Measurements from ENCODE around the gene EML1.

Gene EML1

DNA sequence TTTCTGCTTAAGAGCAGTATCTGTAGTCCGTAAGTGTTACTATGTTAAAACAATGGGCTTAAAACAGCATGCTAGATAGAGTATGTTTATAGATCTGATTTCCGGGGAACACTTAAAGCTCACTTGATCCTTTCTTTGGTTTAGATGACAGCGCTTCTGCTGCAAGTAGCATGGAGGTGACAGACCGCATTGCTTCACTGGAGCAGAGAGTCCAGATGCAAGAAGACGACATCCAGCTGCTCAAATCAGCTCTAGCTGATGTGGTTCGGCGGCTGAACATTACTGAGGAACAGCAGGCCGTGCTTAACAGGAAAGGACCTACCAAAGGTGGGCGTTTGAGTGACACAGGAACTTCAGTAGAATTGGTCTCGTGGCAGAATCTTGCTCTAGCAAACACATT lies 57.5 kb downstream of the EML1 start:
- no peaks in the 10 kb centered on the region for H3K36me3 ChIP-seq
- H3K9me3 ChIP-seq = no peaks in the 10 kb centered on the region
- H3K27me3 ChIP-seq = peaks cover 34% of the 10 kb centered on the region
- no peak overlapping the region for H3K4me3 ChIP-seq (ENCODE audit: low read depth in 1 of 2, low read length in 1 of 2)
- no peak overlapping the region for H3K27ac ChIP-seq
- TF ChIP-seq, protein P1, sequence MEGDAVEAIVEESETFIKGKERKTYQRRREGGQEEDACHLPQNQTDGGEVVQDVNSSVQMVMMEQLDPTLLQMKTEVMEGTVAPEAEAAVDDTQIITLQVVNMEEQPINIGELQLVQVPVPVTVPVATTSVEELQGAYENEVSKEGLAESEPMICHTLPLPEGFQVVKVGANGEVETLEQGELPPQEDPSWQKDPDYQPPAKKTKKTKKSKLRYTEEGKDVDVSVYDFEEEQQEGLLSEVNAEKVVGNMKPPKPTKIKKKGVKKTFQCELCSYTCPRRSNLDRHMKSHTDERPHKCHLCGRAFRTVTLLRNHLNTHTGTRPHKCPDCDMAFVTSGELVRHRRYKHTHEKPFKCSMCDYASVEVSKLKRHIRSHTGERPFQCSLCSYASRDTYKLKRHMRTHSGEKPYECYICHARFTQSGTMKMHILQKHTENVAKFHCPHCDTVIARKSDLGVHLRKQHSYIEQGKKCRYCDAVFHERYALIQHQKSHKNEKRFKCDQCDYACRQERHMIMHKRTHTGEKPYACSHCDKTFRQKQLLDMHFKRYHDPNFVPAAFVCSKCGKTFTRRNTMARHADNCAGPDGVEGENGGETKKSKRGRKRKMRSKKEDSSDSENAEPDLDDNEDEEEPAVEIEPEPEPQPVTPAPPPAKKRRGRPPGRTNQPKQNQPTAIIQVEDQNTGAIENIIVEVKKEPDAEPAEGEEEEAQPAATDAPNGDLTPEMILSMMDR (IDR thresholded peaks at IDR 0.05) = no peak
- H3K4me1 ChIP-seq (ENCODE audit: control insufficient read depth in 1 of 2, insufficient read depth in 1 of 2, low read depth in 1 of 2, low read length in 1 of 2) = no peaks in the 10 kb centered on the region

DNA sequence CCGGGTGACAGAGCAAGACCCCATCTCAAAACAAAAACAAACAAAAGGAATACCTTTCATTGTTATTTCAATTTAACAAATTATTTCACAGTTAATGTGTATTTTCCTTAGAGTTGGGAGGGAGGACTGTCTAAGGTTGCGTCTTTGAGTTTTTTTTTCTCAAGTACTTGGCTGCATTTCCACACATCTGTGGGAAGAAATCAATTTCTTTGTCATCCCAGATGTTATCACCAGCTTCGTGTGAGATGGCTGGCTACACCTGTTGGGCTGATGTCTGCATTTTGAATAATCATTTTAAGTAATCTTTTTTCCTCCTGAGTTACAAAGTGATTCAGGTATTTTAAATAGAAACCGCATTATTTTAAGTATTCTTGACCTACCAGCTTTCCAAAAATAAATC lies 59.4 kb downstream of the EML1 start:
- no peak overlapping the region for H3K4me3 ChIP-seq (ENCODE audit: low read depth in 1 of 2, low read length in 1 of 2)
- H3K36me3 ChIP-seq = no peaks in the 10 kb centered on the region
- H3K27me3 ChIP-seq = peaks cover 44% of the 10 kb centered on the region
- TF ChIP-seq, protein P1 (IDR thresholded peaks at IDR 0.05) = no peak
- no peaks in the 10 kb centered on the region for H3K4me1 ChIP-seq (ENCODE audit: control insufficient read depth in 1 of 2, insufficient read depth in 1 of 2, low read depth in 1 of 2, low read length in 1 of 2)
- no peaks in the 10 kb centered on the region for H3K9me3 ChIP-seq
- H3K27ac ChIP-seq = no peak overlapping the region

DNA sequence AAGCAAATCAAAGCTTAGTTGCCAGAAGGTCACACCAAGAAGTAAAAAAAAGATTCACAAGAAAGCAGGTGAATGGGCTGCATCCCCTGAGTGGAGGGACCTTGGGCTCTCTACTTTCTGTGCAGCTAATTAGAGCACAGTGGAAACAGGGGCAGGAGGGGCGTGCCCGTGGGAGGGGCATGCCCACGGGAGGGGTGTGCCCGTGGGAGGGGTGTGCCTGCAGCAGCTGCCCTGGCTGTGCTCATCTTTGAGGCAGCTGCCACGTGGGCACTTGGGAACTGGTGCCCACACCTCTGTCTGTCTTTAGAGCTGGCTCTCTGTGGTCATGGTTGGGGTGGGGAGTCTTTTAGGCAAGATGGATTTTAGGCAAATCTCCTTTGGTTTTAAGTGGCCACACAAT lies 60.0 kb downstream of the EML1 start:
- no peak overlapping the region for H3K27ac ChIP-seq
- no peaks in the 10 kb centered on the region for H3K4me1 ChIP-seq (ENCODE audit: control insufficient read depth in 1 of 2, insufficient read depth in 1 of 2, low read depth in 1 of 2, low read length in 1 of 2)
- TF ChIP-seq, protein P1 (IDR thresholded peaks at IDR 0.05) = no peak
- H3K9me3 ChIP-seq = no peaks in the 10 kb centered on the region
- no peaks in the 10 kb centered on the region for H3K36me3 ChIP-seq
- peaks cover 47% of the 10 kb centered on the region for H3K27me3 ChIP-seq
- no peak overlapping the region for H3K4me3 ChIP-seq (ENCODE audit: low read depth in 1 of 2, low read length in 1 of 2)

DNA sequence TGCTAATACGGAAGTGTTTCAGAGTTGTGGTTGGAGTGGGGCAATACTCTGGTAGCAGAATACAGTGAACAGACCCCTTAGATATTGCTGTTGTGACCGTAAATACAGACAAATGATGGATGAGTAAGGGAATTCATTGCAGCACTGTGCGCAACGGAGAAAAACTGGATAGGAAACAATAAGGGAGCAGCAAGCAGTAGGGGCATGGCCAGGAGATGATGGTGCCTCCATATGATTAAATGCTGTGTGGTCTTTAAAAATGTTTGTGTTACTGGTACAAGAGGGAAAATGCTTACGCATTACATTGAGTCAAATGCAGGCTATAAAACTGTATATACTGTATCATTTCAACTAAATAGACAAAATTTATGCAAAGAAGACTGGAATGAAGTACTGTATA lies 61.6 kb downstream of the EML1 start:
- no peak overlapping the region for H3K4me3 ChIP-seq (ENCODE audit: low read depth in 1 of 2, low read length in 1 of 2)
- H3K36me3 ChIP-seq = no peaks in the 10 kb centered on the region
- no peaks in the 10 kb centered on the region for H3K9me3 ChIP-seq
- peaks cover 52% of the 10 kb centered on the region for H3K27me3 ChIP-seq
- no peaks in the 10 kb centered on the region for H3K4me1 ChIP-seq (ENCODE audit: control insufficient read depth in 1 of 2, insufficient read depth in 1 of 2, low read depth in 1 of 2, low read length in 1 of 2)
- TF ChIP-seq, protein P1 (IDR thresholded peaks at IDR 0.05) = no peak
- H3K27ac ChIP-seq = no peak overlapping the region

DNA sequence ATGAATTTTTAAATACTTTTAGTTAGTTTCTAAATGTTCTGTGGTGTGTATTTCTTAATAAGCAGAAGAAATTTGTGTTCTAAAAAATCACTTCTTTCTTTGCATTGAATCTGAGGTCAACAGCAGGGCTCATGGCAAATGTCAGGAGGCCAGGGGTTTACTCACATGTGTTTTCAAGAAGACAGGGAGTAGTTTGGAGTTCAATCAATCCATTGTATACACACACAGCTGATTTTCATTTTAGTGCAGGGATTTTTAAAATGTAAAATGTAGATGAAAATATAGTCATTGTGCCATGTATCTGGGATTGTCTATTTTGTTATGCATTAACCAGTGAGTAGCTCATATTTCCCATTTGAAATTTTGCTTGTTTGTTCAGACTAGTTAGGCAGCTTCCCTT lies 62.1 kb downstream of the EML1 start:
- H3K27ac ChIP-seq = no peak overlapping the region

More for the DNA sequence above, 62.1 kb downstream of the EML1 start:
- Histone ChIP-seq H3K9me3 (no peaks in the 10 kb centered on the region), H3K4me3 (ENCODE audit: low read depth in 1 of 2, low read length in 1 of 2) (no peak overlapping the region), H3K36me3 (no peaks in the 10 kb centered on the region), H3K4me1 (ENCODE audit: control insufficient read depth in 1 of 2, insufficient read depth in 1 of 2, low read depth in 1 of 2, low read length in 1 of 2) (no peaks in the 10 kb centered on the region), H3K27me3 (peaks cover 53% of the 10 kb centered on the region)
- TF ChIP-seq, protein P1 (IDR thresholded peaks at IDR 0.05) = no peak

Data from neutrophil (primary cell).